GM18519 (cell line): ENCODE results near the gene SPATA2.
A peak's percentile ranks its signal among the peaks of the same experiment; 100 is the strongest.
"Not testable (repeated sequence)": the region's sequence is repeated elsewhere in the genome, so short reads cannot be mapped to it uniquely, and the experiment has no call there.

Experiments used
- ATAC-seq: cut with Tn5 transposase; IDR thresholded peaks from one replicate; pipeline ENCODE4 v1.9.1; 2021; ENCODE audit warnings: mild to moderate bottlenecking, moderate library complexity; ENCODE audit not compliant: unreplicated experiment, low FRiP score

The SPATA2 gene, protein sequence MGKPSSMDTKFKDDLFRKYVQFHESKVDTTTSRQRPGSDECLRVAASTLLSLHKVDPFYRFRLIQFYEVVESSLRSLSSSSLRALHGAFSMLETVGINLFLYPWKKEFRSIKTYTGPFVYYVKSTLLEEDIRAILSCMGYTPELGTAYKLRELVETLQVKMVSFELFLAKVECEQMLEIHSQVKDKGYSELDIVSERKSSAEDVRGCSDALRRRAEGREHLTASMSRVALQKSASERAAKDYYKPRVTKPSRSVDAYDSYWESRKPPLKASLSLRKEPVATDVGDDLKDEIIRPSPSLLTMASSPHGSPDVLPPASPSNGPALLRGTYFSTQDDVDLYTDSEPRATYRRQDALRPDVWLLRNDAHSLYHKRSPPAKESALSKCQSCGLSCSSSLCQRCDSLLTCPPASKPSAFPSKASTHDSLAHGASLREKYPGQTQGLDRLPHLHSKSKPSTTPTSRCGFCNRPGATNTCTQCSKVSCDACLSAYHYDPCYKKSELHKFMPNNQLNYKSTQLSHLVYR

DNA sequence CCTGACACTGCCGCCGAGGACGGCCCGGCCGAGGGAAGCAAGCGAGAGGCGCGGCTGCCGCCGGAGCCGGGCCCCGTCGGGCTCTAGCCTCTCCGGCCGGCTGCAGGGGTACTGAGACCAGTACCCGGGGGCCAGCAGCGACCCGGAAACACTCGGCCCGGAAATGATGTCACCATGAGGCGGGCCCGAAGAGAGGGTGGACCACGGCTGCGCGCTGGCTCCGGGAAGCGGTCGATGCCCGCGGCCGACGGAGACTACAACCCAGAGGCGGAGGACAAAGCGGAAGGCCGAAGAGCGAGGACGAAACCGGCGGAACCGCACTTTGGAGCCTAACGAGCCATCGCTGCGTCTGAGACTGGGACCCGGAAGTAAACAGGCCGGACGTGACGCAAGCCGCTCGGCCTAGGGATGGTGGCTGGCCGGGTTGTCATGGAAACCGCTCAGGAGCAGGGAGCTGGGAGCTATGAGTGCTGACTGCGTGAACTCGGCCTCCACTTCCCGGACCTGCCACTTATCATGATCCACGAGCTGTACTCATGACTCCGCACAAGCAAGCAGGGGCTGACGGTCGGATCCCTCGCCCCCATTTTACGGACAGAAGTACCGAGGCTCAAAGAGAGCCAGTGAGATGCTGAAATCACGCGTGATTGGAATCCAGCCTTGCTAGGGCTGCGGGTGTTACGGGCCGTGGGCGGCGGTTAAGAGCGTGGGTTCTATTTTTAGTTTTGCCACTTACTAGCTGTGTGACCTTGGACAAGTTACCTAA, at the start of gene SPATA2:
TSS of gene SPATA2 (minus strand) at position 150 of the 766 bp plus-strand sequence. CDS start 7,039 bp downstream, outside the sequence.
- peak; percentile 69 for ATAC-seq

DNA sequence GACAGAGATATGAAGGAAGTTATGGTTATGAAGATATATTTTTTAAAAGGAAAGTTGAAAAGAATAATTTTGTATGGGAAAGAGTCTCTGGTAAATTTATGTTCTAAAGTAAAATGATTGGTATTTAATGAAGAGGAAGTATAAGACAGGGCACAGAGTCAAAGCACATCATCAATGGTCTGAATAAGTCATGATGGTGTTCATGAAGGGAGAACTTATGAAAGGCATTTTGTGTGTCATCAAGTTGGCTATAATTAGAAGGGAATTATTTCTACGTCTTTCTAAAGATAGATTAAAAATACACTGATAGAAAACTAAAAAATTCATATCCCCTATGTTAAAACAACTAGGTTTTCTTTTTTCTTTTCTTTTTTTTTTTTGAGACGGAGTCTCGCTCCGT, 46.1 kb upstream of the SPATA2 start:
- ATAC-seq: no peak

- not testable (repeated sequence) for ATAC-seq
Observed at GRCh38 chr20:49957089-49957938, 42.0 kb upstream of the SPATA2 start.

DNA sequence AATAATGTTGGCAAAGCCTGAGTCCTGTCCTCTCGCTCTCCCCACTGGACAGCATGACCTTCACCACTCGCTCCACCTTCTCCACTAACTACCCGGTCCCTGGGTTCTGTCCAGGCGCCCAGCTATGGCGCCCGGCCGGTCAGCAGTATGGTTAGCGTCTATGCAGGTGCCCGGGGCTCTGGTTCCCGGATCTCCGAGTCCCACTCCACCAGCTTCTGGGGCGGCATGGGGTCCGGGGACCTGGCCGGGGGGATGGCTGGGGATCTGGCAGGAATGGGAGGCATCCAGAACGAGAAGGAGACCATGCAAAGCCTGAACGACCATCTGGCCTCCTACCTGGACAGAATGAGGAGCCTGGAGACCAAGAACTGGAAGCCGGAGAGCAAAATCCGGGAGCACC, 41.4 kb upstream of the SPATA2 start:
- no peak for ATAC-seq

GRCh38 chr20:49955830-49956396, 40.6 kb upstream of the SPATA2 start:
- not testable (repeated sequence) for ATAC-seq

DNA sequence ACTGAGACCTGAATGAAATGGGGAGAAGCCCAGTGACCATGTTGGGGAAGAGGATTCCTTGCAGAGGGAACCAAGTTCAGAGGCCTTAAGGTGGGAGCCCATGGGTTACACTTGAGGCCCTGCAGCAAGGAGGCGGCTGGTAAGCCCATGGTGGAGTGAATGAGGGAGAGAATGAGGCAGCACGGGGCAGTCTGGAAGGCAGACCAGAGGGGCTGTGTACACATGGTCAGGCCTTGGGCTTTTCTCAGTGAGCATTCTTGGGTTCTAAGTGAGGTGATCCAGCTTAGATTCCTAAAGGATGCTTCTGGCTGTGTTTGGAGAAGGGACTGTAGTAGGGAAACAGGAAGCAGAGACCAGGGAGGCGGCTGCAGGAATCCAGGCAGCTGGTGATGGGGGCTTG, 39.8 kb upstream of the SPATA2 start:
- ATAC-seq: no peak

DNA sequence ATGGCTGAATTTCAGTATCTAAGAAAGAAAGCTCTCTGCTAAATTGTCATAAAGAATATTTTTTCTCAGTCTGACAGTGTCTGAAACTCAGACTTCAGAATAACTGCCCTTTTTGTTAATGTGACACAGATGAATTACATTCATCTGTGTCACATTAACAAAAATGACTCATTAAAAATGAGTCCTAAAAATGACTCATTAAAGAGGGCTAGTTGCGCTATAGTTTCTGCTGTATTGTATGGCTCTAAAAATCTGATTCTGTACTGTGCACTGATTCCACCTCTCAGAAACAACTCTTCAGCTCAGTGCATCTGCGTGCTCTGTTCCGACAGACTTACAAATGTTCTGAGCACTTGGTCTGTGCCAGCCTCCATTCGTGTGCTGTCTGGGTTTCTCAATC, 35.8 kb upstream of the SPATA2 start:
- ATAC-seq: no peak

GRCh38 chr20:49948809-49949507, 33.6 kb upstream of the SPATA2 start:
- no peak for ATAC-seq

- ATAC-seq: no peak
Observed at GRCh38 chr20:49948178-49948577, 32.8 kb upstream of the SPATA2 start.

DNA sequence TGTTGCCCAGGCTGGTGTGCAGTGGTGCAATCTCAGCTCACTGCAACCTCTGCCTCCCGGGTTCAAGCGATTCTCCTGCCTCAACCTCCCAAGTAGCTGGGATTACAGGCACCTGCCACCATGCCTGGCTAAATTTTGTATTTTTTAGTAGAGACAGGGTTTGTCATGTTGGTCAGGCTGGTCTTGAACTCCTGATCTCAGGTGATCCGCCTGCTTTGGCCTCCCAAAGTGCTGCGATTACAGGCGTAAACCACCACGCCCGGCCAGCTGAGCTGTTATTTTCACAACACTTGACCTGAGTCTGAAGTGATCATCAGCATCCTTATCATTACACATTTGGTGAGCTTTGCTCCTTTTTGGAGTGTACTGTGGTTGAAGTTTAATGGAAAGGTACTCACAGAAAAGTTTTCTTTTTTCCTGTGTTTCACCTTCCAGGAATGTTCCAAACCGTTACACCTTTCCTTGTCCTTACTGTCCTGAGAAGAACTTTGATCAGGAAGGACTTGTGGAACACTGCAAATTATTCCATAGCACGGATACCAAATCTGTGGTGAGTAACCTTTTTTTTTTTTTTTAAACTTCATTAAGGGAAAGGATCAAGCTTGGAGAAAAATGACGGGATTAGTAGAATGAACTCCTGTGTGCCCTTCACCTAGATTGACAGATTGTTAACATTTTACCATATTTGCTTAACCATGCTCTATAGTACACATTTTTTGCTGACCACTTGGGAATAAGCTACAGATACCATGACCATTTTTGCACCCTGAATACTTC, 30.6 kb upstream of the SPATA2 start:
- no peak for ATAC-seq

GRCh38 chr20:49945306-49945700, 30.0 kb upstream of the SPATA2 start:
- ATAC-seq: no peak

DNA sequence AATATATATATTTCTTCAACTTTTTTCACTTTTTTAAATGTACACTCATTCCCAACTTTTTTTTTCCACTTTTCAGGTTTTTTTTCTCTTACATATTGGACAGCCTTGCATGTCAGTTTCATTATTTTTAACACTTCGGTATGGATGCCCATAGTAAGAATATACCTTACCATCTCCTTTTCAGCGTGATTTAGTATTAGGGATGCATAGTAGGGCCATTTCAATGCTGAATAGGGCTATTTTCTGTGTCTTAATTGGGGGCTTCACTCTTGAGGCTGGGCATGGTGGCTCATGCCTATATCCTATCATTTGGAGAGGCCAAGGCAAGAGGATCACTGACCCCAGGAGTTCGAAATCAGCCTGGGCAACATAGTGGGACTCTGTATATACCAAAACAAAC, 27.6 kb upstream of the SPATA2 start:
- ATAC-seq: no peak

DNA sequence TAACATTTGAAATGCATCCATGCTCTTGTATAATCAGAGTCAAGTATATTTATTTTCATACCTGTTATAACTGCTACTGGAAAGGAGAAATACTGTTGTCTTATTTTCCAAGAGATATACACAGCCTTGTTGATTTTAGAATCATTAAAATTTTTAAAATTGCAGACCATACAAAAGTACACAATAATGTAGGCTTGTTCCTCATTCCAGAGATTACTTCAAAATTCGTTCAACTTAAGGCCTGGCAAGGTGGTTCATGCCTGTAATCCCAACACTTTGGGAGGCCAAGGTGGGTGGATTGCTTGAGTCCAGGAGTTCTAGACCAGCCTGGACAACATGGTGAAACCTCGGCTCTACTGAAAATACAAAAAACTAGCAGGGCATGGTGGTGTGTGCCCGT, 27.0 kb upstream of the SPATA2 start:
- ATAC-seq: no peak

- no peak for ATAC-seq
Observed at GRCh38 chr20:49941456-49941855, 26.1 kb upstream of the SPATA2 start.

DNA sequence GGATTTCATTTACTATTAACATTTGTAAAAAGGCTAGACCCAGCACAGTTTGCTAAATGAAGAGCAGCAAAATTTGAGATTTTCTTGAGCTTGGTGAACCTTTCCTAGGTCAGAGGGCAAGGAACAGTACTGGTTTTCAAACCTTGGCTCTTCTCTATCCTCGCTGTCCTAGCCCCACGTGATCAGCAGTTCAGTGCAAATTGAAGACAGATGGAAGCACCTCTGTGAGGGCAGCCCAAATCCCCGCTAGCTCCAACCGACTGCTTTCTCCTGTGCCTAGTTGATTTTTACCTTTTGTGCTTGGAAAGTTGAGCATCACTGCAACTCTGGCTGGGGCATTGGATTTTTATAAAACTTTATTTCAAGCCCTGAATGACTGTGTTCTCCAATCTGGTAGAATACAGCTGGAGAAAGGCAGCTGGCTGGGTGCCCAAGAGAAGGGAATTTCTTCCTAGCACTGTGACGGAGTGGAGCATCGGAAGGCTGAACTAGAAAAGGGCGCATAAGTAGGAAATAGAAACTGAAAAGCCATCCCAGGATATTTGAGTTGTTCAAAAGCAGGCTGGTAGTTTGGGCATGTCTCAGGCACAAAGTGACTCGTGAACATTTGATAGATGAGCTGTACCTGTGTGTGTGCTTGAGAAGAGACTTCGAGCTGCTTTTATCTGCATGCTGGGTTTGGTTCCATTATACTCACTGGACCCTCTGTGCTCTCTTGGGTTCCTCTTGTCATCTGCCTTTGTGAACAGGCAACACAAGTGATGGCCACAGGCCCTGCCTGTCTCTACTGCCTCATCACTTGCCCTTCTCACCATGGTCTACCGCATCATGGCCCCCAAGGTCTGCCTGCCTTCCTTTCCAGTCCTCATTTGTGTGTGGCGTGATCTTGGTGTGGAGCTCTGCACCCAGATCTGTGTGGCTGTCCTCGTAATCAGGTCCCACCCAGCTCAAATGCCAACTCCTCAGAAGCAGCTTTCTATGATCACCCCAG, 23.1 kb upstream of the SPATA2 start:
- no peak for ATAC-seq

DNA sequence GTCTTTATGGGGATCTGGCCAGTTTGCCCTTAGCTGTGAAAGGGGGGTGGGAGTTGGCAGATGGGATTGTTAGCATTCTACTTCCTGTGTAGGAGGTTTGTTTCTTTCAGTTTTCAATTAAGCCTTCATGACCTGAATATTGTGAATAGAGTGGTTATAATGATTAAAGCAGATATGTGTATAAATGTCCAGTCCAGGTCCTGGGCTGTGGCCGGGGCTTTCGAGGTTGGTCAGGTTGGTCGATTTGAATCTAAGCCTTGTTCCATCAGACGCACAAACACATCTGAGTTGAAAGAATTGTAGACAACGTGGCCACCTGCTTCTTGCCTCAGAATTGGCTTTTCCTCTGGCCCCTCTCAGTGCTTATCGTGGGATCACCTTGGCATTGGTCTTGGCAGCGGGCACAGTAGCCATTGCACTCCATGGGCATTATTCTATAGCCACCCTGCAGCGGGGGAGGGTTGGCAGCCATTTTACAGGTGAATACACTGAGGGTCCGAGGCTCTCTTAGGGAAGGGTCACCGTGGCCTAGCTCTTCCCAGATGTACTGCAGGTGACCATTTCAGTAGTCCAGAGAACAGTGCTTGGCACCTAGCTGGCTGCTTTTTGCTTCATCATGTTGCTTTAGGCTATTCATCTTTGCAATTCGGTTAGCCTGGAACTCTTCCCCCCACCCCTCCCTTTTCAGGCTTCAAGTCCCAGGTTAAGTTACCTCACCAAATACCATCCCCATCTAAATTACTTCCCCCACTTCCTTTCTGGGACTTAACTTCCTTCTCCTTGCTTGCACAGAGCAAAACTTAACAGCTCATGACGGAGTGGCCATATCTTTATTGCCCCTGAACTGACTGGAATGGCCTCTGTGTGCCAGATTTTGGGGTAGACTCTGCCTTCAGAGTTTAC, 21.9 kb upstream of the SPATA2 start:
- no peak for ATAC-seq
